MG63 (cell line): ENCODE results near the gene AAMP. TPM values are rescaled to one million over a fixed set of nuclear protein-coding genes. Genes with fewer than 3 reads are reported as not detected.

Source experiments
- DNase-seq: peaks from one replicate; pipeline ENCODE4 v3.0.0-alpha.2; 2020
- H3K27me3 ChIP-seq: fragments of 250-450 bp; sonication (Bioruptor Pico); 2 replicates; pipeline ENCODE4 v1.5.1; 2020; ENCODE audit warnings: mild to moderate bottlenecking, moderate library complexity
- H3K36me3 ChIP-seq: fragments of 250-450 bp; sonication (Bioruptor Pico); 2 replicates; pipeline ENCODE4 v1.5.1; 2020; ENCODE audit warnings: mild to moderate bottlenecking, moderate library complexity
- H3K4me3 ChIP-seq: fragments of 250-450 bp; sonication (Bioruptor Pico); 2 replicates; pipeline ENCODE4 v1.5.1; 2020; ENCODE audit warnings: mild to moderate bottlenecking, moderate library complexity
- H3K9me3 ChIP-seq: fragments of 250-450 bp; sonication (Bioruptor Pico); 2 replicates; pipeline ENCODE4 v1.5.1; 2020; ENCODE audit warnings: mild to moderate bottlenecking, moderate library complexity
- total RNA-seq: library from RNA; depleted of rRNA; stranded (reverse); fragments of >200 nt; shearing (Covaris generic); gene quantifications from 2 replicates; pipeline ENCODE4 v1.2.3, GENCODE V29; 2014; ENCODE audit warnings: low replicate concordance; rRNA removed

Gene AAMP
- total RNA-seq, 1 experiment from 2014 or later: 112 TPM

DNA sequence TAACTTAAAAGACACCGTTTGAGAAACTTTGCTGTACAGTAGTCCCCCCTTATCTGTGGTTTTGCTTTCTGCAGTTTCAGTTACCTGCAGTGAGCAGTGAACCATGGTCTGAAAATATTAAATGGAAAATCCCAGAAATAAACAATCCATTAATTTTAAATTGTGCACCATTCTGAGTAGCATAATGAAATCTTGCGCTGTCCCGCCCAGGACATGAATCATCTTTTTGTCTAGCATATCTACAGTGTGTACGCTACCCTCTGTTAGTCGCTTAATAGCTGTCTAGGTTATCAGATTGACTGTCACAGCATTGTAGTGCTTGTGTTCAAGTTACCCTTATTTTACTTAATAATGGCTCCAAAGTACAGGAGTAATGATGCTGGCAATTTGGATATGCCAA lies 46.9 kb downstream of the AAMP start:
- no peaks in the 10 kb centered on the region for H3K27me3 ChIP-seq
- DNase-seq: no peak

DNA sequence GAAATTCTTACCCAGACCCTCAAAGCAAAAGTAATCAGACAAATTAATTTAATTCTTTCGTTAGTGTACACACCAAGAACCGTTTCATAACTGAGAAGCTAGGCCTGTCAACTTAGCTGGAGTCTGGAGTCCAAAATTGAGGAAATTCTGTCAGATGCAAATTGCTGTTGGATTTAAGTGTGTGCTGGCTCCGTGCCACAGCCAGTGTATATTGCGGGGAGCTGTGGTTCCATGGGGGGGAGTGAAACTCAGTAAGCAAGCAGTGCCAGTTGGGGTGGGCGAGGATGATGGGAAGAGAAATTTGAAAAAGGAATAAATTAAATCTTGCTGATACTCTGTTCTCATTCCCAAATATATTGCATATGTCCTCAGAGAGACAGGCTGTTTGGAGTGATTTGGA lies 48.9 kb downstream of the AAMP start:
- no peak overlapping the region for H3K4me3 ChIP-seq

More for the DNA sequence above, 46.9 kb downstream of the AAMP start:
- H3K4me3 ChIP-seq: no peak overlapping the region
- H3K36me3 ChIP-seq: peaks cover 69% of the 10 kb centered on the region
- no peaks in the 10 kb centered on the region for H3K9me3 ChIP-seq

DNA sequence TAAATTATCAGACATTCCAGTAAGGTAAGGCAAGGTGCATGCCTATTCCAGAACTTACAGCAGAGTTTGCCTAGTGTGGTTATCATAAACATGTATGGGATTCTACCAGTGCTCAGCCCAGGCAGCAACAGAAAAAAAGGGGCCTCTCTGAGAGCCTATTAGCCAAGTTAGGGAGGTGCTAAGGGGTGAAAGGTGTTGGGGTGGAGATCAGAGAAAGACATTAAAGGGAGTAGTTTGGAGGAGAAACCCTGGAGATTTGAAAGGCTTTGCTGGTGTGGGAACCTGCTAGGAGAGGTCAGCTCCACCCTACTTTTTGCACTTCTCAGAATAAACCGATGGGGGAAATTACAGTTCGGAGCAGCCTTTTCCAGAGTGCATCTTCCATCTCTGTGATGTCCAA lies 50.0 kb downstream of the AAMP start:
- no peak for DNase-seq
- Histone ChIP-seq H3K4me3 (no peak overlapping the region), H3K9me3 (no peaks in the 10 kb centered on the region), H3K36me3 (peaks cover 47% of the 10 kb centered on the region), H3K27me3 (no peaks in the 10 kb centered on the region)

More for the DNA sequence above, 48.9 kb downstream of the AAMP start:
- Histone ChIP-seq H3K36me3 (peaks cover 58% of the 10 kb centered on the region), H3K9me3 (no peaks in the 10 kb centered on the region), H3K27me3 (no peaks in the 10 kb centered on the region)
- no peak for DNase-seq

DNA sequence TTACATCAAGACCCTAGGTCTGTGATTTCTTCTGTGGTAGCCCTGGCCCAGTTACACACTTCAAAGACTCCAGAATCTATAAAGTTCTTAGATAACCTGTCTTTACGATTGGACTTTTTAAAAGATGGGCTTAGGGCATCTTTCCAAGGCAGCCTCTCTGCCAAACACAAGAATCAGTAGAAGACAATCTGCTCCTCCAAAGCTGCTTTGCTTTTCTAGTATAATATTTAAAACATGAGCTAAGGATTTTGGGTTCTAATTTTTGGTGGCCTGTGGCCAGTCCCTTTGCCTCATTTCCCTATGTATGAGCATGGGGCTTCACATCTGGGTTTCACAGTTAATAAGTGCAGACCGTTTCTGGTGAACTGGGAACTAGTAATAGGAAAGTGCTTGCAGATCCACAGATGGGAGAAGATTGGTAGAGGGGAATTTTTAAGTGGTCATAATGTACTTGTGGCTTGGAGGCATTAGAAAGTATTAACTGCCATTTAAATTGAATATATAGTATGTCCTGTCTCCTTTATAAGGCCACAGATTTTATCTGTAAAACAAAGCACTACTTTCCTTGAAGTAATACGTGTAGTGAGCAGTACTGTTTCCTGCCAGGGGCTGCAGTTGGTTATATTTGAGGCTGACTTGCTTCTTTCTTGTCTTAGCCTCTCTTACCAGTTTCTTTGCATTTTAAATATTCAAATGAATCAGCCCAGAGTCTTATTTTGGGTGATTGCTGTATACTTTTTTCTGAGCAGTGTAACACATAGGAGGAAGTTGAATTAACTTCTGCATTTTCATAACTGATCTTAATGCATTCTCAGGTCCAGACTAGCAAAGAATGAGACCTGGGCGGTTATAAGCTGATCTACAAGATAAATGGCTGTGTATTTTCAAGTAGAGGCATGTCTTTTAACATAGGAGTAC lies 51.4 kb downstream of the AAMP start:
- H3K9me3 ChIP-seq: no peaks in the 10 kb centered on the region
- peak overlapping the region; percentile 94 for H3K4me3 ChIP-seq
- peaks cover 41% of the 10 kb centered on the region for H3K36me3 ChIP-seq
- no peaks in the 10 kb centered on the region for H3K27me3 ChIP-seq
- DNase-seq: no peak

DNA sequence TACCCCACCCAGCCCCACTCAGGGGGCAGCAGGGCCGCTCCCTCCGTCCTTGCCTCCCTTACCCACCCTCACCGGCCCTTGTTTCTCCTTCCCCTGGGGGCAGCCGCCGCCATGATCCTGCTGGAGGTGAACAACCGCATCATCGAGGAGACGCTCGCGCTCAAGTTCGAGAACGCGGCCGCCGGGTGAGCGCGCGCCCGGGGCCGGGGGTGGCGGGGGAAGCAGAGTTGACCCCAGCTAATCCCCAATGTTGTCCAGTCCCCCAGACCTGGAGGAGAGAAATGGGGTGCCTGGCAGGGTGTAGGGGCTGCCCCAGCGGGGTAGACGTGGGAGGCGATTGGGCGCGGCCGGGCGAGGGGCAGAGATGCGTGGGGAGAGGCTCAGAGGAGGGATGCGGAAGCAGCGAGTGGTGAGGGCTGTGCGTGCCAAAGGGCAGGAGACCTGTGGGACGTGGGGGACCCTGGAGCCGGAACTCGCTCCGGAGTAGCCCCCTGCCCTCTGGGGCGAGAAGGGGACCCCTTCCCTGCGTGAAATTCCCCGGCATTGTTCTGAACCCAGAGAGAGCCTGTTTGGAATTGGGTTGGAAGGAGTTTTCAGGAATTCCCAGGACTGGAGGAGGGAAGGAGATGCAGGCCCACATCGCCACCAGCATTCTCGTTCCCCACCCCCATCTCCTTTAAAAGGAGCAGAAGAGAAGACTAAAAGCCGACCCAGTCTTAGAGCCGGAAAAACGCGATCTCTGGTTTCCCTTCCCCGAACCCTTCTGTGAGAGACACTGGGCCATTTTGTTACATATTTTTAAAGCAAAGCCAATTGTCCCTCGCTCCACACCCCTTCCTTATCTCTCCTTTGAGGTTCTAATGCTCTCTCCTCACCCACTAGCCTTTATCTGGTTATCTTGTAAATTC lies 52.3 kb downstream of the AAMP start:
- Histone ChIP-seq H3K4me3 (peak overlapping the region; percentile 94), H3K36me3 (peaks cover 32% of the 10 kb centered on the region), H3K9me3 (no peaks in the 10 kb centered on the region), H3K27me3 (no peaks in the 10 kb centered on the region)
- peak; percentile 55 for DNase-seq

DNA sequence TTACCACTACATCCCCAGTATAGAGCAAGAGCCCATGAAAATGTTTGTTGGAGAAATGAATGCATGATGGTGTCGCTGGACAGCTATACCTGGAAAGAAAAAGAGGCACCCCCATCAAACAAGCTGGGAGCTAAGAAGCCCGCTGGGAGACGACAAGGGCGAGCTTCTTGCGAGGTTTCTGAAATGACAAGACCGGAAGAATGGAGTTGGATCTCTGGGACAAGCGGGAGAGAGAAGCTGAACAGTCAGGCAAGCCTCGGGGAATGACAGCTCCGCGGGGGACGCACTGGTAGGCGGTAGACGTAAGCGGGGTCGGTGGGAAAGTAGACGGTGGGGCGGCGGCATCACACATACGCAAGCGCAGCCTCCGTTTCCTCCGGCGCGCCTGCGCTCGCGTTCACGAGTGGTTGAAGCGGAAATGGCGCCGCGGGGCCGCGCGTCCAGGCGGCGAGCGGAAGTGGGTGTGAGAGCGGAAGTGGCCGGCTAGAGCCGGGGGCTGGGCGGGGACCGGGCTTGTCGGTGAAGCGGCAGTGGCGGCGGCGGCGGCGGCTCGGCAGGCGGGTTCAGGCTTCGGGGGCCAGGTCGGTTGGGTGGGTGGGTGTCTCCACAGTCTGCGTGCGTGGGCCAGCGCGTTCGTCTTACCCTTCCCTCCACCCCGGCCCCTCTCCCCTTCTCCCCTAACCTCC lies 53.1 kb downstream of the AAMP start, which contains the start of gene ARPC2:
ARPC2 (plus strand) TSS at position 516 of the 686 bp plus-strand sequence. CDS start 282 bp downstream, outside the sequence.
- no peaks in the 10 kb centered on the region for H3K27me3 ChIP-seq
- DNase-seq: peak; percentile 94
- peak within 1 kb of the TSS; percentile 94 for H3K4me3 ChIP-seq
- peaks cover 24% of the 10 kb centered on the region for H3K36me3 ChIP-seq
- H3K9me3 ChIP-seq: no peaks in the 10 kb centered on the region

DNA sequence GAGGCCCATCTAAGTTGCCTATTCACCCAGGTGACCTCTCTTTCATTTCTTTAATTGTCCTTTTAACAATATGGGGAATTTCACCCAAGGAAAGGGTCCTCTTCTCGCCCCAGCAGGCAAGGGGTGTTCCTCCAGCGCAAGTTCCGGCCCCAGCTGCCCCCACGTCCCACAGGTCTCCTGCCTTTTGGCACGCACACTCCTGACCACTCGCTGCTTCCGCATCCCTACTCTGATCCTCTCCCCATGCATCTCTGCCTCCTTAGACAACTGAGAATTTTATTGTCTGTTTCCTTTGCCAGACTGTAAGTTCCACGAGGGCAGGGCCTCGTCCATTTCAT lies 53.6 kb downstream of the AAMP start:
- DNase-seq: no peak

More for the DNA sequence above, 53.6 kb downstream of the AAMP start:
- H3K27me3 ChIP-seq: no peaks in the 10 kb centered on the region
- H3K9me3 ChIP-seq: no peaks in the 10 kb centered on the region
- H3K4me3 ChIP-seq: peak overlapping the region; percentile 94
- peaks cover 19% of the 10 kb centered on the region for H3K36me3 ChIP-seq

Other genes with a start within 250 kb of the AAMP start
- not detected in 2 replicates for gene RUFY4, start 200.9 kb downstream of the AAMP start, total RNA-seq
- not detected in 2 replicates for gene CXCR2, start 144.1 kb downstream of the AAMP start, total RNA-seq
- gene CXCR1, start 103.2 kb downstream of the AAMP start, total RNA-seq: not detected in 2 replicates
- gene ARPC2, start 52.9 kb downstream of the AAMP start, total RNA-seq: 505 and 549 TPM in 2 replicates
- not detected in 2 replicates for gene GPBAR1, start 9.1 kb downstream of the AAMP start, total RNA-seq
- 21.5 and 40.8 TPM in 2 replicates for gene PNKD, start 382 bp upstream of the AAMP start, total RNA-seq
- gene TMBIM1, start 22.4 kb upstream of the AAMP start, total RNA-seq: 81.0 and 125 TPM in 2 replicates
- not detected in 2 replicates for gene CATIP, start 86.7 kb upstream of the AAMP start, total RNA-seq
- 0.03 TPM in 1 of 2 replicates, not detected in the other for gene SLC11A1, start 112.1 kb upstream of the AAMP start, total RNA-seq
- 82.9 and 84.6 TPM in 2 replicates for gene CTDSP1, start 129.7 kb upstream of the AAMP start, total RNA-seq
- gene VIL1, start 149.0 kb upstream of the AAMP start, total RNA-seq: not detected in 2 replicates